Kidney epithelial cell (primary cell): ENCODE measurements around the gene LSM14A. TPM values are rescaled to one million over a fixed set of nuclear protein-coding genes. Genes with fewer than 3 reads are reported as not detected.

ENCODE experiments used
- DNase-seq: peaks from one replicate; pipeline ENCODE4 v3.0.0-alpha.2; 2010; ENCODE audit warnings: low read depth
- H3K27me3 ChIP-seq: 2 replicates; pipeline ENCODE4 v1.6.0; 2011; ENCODE audit warnings: low read length; ENCODE audit not compliant: control insufficient read depth, insufficient read depth
- H3K36me3 ChIP-seq: 2 replicates; pipeline ENCODE4 v1.5.1; 2011; ENCODE audit warnings: low read length; ENCODE audit not compliant: control insufficient read depth, insufficient read depth
- H3K4me3 ChIP-seq: 2 replicates; pipeline ENCODE4 v1.5.1; 2011; ENCODE audit warnings: low read depth, mild to moderate bottlenecking, control low read depth, low read length
- total RNA-seq: library from RNA; depleted of rRNA; stranded (reverse); fragments of >200 nt; gene quantifications from 2 replicates; pipeline ENCODE4 v1.2.3, GENCODE V29; 2015
- TF ChIP-seq, protein P1 (sequence below): IDR thresholded peaks from 2 replicates; pipeline ENCODE4 v1.5.1; 2011; ENCODE audit warnings: mild to moderate bottlenecking, moderate library complexity, low read length, control low read depth, inconsistent platforms; ENCODE audit not compliant: insufficient read depth, poor library complexity, severe bottlenecking

LSM14A gene
- total RNA-seq, 1 donor from 2014 or later: 105 TPM

DNA sequence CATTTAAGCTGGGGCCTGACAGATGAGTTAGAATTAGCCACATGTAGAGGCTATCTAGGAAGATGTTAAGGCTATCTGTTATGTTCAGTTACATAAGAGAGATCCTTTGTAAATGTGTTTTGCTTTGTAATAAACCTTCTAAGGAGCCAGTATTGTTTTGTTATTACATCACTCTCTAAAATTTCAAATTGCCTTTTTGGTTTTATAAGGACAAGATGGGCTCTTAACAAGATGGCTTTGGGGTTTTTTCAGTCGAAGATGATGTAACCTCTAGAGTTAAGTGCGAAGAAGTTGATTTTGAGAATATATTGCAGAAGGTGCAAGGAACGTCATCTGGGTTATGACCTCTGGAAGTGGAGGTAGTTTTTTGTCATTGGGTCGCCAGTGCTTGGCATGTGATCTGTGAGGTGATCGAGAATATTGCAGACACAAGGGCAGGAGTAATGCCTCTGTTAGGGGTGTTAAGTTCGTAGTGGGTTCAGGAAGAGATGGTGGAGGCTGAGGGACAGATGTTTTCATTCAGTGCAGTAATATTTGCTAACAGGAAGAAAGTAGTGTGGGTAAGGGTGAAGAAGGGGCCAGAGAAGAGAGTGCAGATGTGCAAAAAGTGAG, 12.7 kb downstream of the LSM14A start:
- DNase-seq: no peak
- Histone ChIP-seq H3K27me3 (no peaks in the 10 kb centered on the region), H3K4me3 (no peak overlapping the region), H3K36me3 (no peaks in the 10 kb centered on the region)
- TF ChIP-seq, protein P1, sequence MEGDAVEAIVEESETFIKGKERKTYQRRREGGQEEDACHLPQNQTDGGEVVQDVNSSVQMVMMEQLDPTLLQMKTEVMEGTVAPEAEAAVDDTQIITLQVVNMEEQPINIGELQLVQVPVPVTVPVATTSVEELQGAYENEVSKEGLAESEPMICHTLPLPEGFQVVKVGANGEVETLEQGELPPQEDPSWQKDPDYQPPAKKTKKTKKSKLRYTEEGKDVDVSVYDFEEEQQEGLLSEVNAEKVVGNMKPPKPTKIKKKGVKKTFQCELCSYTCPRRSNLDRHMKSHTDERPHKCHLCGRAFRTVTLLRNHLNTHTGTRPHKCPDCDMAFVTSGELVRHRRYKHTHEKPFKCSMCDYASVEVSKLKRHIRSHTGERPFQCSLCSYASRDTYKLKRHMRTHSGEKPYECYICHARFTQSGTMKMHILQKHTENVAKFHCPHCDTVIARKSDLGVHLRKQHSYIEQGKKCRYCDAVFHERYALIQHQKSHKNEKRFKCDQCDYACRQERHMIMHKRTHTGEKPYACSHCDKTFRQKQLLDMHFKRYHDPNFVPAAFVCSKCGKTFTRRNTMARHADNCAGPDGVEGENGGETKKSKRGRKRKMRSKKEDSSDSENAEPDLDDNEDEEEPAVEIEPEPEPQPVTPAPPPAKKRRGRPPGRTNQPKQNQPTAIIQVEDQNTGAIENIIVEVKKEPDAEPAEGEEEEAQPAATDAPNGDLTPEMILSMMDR: no peak

DNA sequence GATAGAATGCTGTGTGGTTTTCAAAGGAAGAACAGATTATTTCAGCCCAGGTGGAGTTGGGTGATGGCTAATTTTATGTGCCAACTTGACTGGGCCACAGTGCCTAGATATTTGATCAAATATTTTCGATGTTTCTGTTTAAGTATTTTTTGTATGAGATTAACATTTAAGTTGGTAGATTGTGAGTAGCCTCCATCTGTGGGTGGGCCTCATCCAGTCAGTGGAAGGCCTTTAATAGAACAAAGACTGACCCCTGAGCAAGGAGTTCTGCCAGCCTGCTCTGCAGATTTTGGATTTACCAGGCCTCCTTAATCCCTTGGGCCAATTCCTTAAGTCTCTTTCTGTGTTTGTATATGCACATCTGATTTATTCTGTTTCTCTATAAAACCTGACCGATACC, 13.9 kb downstream of the LSM14A start:
- no peak for DNase-seq
- TF ChIP-seq, protein P1: no peak
- no peak overlapping the region for H3K4me3 ChIP-seq
- no peaks in the 10 kb centered on the region for H3K36me3 ChIP-seq
- H3K27me3 ChIP-seq: no peaks in the 10 kb centered on the region

DNA sequence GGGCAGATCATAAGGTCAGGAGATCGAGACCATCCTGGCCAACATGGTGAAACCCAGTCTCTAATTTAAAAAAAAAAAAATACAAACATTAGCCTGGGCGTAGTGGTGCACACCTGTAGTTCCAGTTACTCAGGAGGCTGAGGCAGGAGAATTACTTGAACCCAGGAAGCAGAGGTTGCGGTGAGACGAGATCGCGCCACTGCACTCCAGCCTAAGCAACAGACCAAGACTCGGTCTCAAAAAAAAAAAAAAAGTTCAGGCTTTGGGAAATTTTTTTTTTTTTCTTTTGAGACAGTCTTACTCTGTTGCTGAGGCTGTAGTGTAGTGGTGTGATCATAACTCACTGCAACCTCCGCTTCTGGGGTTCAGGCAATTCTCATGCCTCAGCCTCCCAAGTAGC, 14.7 kb downstream of the LSM14A start:
- no peak overlapping the region for H3K4me3 ChIP-seq
- TF ChIP-seq, protein P1: no peak
- no peak for DNase-seq

DNA sequence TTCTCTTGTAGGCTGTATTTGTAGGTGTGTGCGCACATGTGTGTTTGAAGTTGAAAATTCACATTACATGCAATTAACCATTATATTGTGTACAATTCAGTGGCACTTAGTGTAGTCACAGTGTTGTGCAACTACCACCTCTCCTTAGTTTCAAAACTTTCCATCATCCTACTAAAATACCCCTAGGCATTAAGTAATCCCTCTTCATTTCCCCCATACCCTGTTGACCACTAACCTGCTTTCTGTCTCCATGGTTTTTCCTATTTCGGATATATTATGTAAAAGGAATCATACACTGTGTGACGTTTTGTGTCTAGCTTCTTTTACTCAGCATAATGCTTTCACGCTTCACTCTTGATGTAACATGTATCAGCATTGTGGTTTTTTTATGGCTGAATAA, 16.1 kb downstream of the LSM14A start:
- H3K4me3 ChIP-seq: no peak overlapping the region

More for the DNA sequence above, 14.7 kb downstream of the LSM14A start:
- Histone ChIP-seq H3K36me3 (no peaks in the 10 kb centered on the region), H3K27me3 (no peaks in the 10 kb centered on the region)

DNA sequence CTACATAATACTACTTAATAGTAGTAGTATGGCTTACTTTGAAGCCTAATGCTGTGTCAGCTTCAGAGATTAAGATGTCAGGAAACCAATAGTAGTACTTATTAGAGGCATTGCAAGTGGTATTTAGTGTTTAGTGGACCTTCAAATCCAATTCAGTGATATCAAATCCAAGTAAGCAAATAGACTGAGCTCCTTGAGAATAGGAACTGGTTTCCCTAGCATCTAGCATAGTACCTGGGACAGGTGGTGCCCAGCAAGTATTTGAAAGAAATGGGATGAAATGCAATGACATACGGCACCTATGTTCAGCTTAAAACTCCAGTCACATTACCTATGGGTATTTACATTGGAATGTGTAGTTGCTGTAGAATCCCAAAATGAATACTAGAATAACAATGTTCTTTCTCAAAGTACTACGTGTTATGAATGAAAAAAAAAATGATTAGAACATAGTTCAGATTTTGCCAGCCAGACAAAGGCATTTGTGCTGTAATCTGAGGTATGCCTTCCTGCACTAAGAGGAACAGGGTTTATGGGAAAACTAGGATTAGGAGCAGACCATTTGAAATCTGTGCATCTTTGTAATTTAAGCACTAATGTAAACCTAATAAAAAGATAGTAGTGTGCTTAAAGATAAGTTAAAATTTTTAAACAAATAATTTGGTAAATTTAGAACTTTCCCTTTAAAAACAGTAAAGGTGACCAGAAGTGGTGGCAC, 17.1 kb downstream of the LSM14A start:
- DNase-seq: no peak
- TF ChIP-seq, protein P1: no peak
- Histone ChIP-seq H3K27me3 (no peaks in the 10 kb centered on the region), H3K36me3 (no peaks in the 10 kb centered on the region), H3K4me3 (no peak overlapping the region)

More for the DNA sequence above, 16.1 kb downstream of the LSM14A start:
- TF ChIP-seq, protein P1: no peak
- Histone ChIP-seq H3K27me3 (no peaks in the 10 kb centered on the region), H3K36me3 (no peaks in the 10 kb centered on the region)
- no peak for DNase-seq
